Nephron (organoid): ENCODE data around the gene CCDC182.
A peak's percentile ranks its signal among the peaks of the same experiment; 100 is the strongest.

ENCODE experiments used
- H3K27ac Mint-ChIP-seq, 3 experiments: 2 replicates each; pipeline ENCODE4 v1.8.0; 2020; ENCODE audit warnings: mixed read lengths in 3 of 3, mild to moderate bottlenecking in 2 of 3, moderate library complexity in 1 of 3
- H3K27me3 Mint-ChIP-seq: 2 replicates; pipeline ENCODE4 v1.8.0; 2021; ENCODE audit warnings: low read depth, mild to moderate bottlenecking, moderate library complexity, mixed read lengths
- H3K36me3 Mint-ChIP-seq: 2 replicates; pipeline ENCODE4 v1.8.0; 2020; ENCODE audit warnings: low read depth, mixed read lengths
- H3K4me1 Mint-ChIP-seq: 2 replicates; pipeline ENCODE4 v1.8.0; 2020; ENCODE audit warnings: mixed read lengths
- H3K4me3 Mint-ChIP-seq, 3 experiments: 2 replicates each; pipeline ENCODE4 v1.8.0; 2020; ENCODE audit warnings: mild to moderate bottlenecking in 3 of 3, mixed read lengths in 3 of 3, moderate library complexity in 2 of 3
- H3K9me3 Mint-ChIP-seq: 2 replicates; pipeline ENCODE4 v1.8.0; 2020; ENCODE audit warnings: mixed read lengths
- TF ChIP-seq, protein P1 (sequence below), 3 experiments: fragments of 200-600 bp; sonication (generic); IDR thresholded peaks; one replicate each; pipeline ENCODE4 v1.5.0; 2021; ENCODE audit warnings: antibody characterized with exemption in 3 of 3; ENCODE audit not compliant: unreplicated experiment in 3 of 3

CCDC182 gene

GRCh38 chr17:57706761-57707160 lies 38.3 kb downstream of the CCDC182 start:
- H3K27me3 Mint-ChIP-seq: peaks cover 31% of the 10 kb centered on the region
- H3K9me3 Mint-ChIP-seq: no peaks in the 10 kb centered on the region
- H3K27ac Mint-ChIP-seq: peak overlapping the region in 2 of 3 experiments; percentile 9 to 29
- H3K36me3 Mint-ChIP-seq: peaks cover 4% of the 10 kb centered on the region
- peaks cover 38% of the 10 kb centered on the region for H3K4me1 Mint-ChIP-seq
- H3K4me3 Mint-ChIP-seq: peak overlapping the region in 1 of 3 experiments; percentile 24
- TF ChIP-seq, protein P1, sequence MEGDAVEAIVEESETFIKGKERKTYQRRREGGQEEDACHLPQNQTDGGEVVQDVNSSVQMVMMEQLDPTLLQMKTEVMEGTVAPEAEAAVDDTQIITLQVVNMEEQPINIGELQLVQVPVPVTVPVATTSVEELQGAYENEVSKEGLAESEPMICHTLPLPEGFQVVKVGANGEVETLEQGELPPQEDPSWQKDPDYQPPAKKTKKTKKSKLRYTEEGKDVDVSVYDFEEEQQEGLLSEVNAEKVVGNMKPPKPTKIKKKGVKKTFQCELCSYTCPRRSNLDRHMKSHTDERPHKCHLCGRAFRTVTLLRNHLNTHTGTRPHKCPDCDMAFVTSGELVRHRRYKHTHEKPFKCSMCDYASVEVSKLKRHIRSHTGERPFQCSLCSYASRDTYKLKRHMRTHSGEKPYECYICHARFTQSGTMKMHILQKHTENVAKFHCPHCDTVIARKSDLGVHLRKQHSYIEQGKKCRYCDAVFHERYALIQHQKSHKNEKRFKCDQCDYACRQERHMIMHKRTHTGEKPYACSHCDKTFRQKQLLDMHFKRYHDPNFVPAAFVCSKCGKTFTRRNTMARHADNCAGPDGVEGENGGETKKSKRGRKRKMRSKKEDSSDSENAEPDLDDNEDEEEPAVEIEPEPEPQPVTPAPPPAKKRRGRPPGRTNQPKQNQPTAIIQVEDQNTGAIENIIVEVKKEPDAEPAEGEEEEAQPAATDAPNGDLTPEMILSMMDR (IDR thresholded peaks at IDR 0.05; ENCODE audit: unreplicated experiment in 3 of 3): no peak

DNA sequence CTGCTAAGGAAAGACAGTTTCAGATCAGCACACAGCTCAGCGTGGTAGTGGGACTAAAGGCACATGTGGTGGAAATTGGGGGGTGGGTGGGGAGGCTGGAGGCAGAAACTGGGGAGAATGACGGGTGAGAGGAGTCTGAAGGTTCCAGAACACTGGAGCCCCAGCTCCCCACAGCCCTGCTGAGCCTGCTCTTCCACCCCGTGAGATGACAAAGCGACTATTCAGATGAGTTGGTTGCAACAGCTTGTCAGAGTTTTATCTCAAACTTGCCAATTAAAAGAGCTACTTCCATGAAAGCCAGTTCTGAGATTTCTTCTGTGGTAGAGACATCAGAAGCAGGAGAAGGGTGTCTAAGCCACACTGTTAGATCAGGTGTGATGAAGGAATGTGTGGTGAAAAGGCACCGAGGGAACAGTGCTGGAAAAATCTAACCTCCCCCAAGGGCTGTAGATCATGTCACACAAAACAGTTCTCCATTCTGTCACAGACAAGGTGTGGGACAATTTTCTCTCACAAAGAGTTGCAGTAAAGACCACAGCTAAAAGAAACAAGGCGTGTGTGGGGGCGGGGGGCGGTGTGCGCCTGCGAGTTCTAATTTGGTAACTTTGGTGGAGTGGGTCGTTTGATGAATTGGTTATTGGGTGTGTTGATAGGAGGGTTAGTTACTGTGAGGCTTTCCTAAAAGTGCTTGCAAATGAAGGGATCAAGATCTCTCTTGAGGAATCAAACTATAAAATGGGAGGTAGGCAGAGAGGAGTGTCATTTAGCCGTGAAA lies 39.0 kb downstream of the CCDC182 start:
- Mint-ChIP-seq H3K4me3 (peak overlapping the region in 2 of 3 experiments; percentile 3 to 24), H3K9me3 (no peaks in the 10 kb centered on the region), H3K36me3 (peaks cover 4% of the 10 kb centered on the region), H3K27me3 (peaks cover 27% of the 10 kb centered on the region), H3K4me1 (peaks cover 38% of the 10 kb centered on the region), H3K27ac (peak overlapping the region in 2 of 3 experiments; percentile 9 to 29)
- TF ChIP-seq, protein P1 (IDR thresholded peaks at IDR 0.05; ENCODE audit: unreplicated experiment in 3 of 3): no peak

GRCh38 chr17:57704448-57704847 lies 40.7 kb downstream of the CCDC182 start:
- TF ChIP-seq, protein P1 (IDR thresholded peaks at IDR 0.05; ENCODE audit: unreplicated experiment in 3 of 3): no peak
- Mint-ChIP-seq H3K4me1 (peaks cover 48% of the 10 kb centered on the region), H3K27ac (no peak overlapping the region), H3K27me3 (peaks cover 32% of the 10 kb centered on the region), H3K4me3 (no peak overlapping the region), H3K9me3 (no peaks in the 10 kb centered on the region), H3K36me3 (peaks cover 4% of the 10 kb centered on the region)

DNA sequence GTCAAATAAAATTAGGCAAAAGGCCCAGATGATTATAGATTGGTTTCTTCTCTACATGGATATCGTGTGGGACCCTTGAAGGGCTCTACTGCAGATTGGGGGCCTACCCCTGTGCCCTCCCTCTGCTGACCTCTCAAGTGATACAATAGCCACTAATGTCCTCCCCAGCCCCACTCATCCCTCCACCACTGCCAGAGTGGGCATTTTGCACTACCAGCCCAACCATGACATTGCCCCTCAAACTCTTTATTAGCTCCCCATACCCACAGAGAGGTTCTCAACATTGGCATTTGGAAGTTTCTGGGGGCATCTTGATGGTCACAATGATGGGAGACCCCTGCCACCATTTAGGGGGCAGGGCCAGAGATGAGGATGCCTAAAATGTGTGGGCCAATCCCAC lies 41.8 kb downstream of the CCDC182 start:
- no peaks in the 10 kb centered on the region for H3K9me3 Mint-ChIP-seq
- TF ChIP-seq, protein P1 (IDR thresholded peaks at IDR 0.05; ENCODE audit: unreplicated experiment in 3 of 3): no peak
- peaks cover 40% of the 10 kb centered on the region for H3K4me1 Mint-ChIP-seq
- H3K27me3 Mint-ChIP-seq: peaks cover 30% of the 10 kb centered on the region
- H3K4me3 Mint-ChIP-seq: no peak overlapping the region
- H3K36me3 Mint-ChIP-seq: peaks cover 4% of the 10 kb centered on the region
- no peak overlapping the region for H3K27ac Mint-ChIP-seq

DNA sequence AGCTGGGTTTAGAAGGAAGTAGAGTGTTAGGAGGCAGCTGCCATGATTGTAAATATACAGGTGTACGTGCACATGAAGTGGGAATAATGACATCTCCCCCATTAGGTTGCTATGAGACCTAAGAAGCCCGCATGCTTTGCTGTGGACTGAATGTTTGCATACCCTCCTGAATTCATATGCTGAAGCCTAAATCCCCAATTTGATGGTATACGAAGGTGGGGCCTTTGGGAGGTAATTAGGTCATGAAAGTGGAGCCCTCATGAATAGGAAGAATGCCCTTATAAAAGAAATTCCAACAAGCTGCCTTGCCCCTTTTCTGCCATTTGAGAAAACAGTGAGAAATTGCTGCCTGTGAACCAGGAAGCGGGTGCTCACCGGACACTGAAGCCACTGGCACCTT lies 44.0 kb downstream of the CCDC182 start:
- H3K36me3 Mint-ChIP-seq: peaks cover 5% of the 10 kb centered on the region
- no peak overlapping the region for H3K27ac Mint-ChIP-seq
- H3K4me1 Mint-ChIP-seq: peaks cover 19% of the 10 kb centered on the region
- H3K9me3 Mint-ChIP-seq: no peaks in the 10 kb centered on the region
- no peak overlapping the region for H3K4me3 Mint-ChIP-seq
- TF ChIP-seq, protein P1 (IDR thresholded peaks at IDR 0.05; ENCODE audit: unreplicated experiment in 3 of 3): no peak
- H3K27me3 Mint-ChIP-seq: peaks cover 25% of the 10 kb centered on the region

DNA sequence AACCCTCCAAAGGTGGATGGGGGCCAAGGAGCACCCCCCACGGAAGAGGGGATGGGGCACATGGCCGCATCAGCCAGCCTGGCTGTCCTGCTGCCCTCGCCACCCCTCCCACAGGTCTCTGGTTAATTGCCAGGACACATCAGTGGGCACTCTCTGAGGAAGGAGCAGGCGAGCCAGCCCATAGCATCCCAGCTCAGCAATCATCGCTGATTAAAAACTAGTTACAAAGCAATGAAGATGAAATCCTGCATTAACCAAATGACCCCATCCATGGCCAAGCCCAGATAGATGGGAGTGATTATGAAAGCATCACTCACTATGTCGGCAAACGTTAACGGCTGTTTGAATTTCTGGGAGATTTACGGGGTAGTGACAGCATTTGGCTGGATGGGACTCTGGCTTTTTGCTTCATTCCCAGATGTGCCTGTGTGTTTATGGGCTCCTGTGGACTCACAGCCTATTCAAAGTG lies 45.3 kb downstream of the CCDC182 start:
- peaks cover 12% of the 10 kb centered on the region for H3K4me1 Mint-ChIP-seq
- no peak overlapping the region for H3K27ac Mint-ChIP-seq
- peaks cover 4% of the 10 kb centered on the region for H3K9me3 Mint-ChIP-seq
- H3K36me3 Mint-ChIP-seq: peaks cover 11% of the 10 kb centered on the region
- H3K4me3 Mint-ChIP-seq: no peak overlapping the region
- H3K27me3 Mint-ChIP-seq: peaks cover 24% of the 10 kb centered on the region
- TF ChIP-seq, protein P1 (IDR thresholded peaks at IDR 0.05; ENCODE audit: unreplicated experiment in 3 of 3): no peak
